Neural crest cell (in vitro differentiated cells): ENCODE measurements around the gene SUPT4H1. TPM values are rescaled to one million over a fixed set of nuclear protein-coding genes. Genes with fewer than 3 reads are reported as not detected.

Source experiments
- DNase-seq: peaks from one replicate; pipeline ENCODE4 v3.0.0; 2021; ENCODE audit warnings: low read depth, mixed read lengths, low spot score
- H3K27ac Mint-ChIP-seq: one replicate; pipeline ENCODE4 v1.8.0; 2021; ENCODE audit warnings: mild to moderate bottlenecking, mixed read lengths; ENCODE audit not compliant: unreplicated experiment
- H3K27me3 Mint-ChIP-seq: 2 replicates; pipeline ENCODE4 v1.8.0; 2021; ENCODE audit warnings: low read depth, mild to moderate bottlenecking, mixed read lengths
- H3K36me3 Mint-ChIP-seq: 2 replicates; pipeline ENCODE4 v1.8.0; 2021; ENCODE audit warnings: low read depth, mild to moderate bottlenecking, mixed read lengths
- H3K4me1 Mint-ChIP-seq: 2 replicates; pipeline ENCODE4 v1.8.0; 2021; ENCODE audit warnings: mixed read lengths
- H3K4me3 Mint-ChIP-seq: one replicate; pipeline ENCODE4 v1.8.0; 2021; ENCODE audit warnings: mild to moderate bottlenecking, mixed read lengths
- H3K9me3 Mint-ChIP-seq: 2 replicates; pipeline ENCODE4 v1.8.0; 2021; ENCODE audit warnings: mixed read lengths
- CTCF ChIP-seq: fragments of 200-600 bp; sonication (generic); conservative IDR thresholded peaks from 2 replicates; pipeline ENCODE4 v1.5.0; 2021; ENCODE audit warnings: antibody characterized with exemption, mild to moderate bottlenecking
- total RNA-seq: library from RNA; stranded (reverse); gene quantifications from 2 replicates; pipeline ENCODE4 v1.2.1, GENCODE V29; 2021

Gene SUPT4H1
- total RNA-seq, 1 donor from 2014 or later: 83.8 TPM

DNA sequence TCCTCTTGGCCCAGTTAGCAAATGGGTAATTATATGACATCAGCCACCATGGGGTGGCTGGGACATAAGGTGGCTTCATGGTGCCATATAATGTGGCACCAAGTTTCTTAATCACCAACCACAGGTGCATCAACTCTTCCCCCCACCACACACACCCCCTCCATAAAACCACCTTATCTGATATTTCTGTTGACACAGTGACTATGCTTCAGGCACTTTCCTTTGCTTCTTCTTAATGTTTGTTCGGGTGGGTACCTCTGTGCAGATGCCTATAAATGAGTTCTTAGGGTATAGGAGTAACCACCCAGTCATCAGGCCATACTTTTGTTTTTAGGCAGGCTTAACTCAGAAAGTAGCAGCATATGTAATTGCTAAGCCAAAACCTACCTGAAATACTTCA is 35.8 kb upstream of the SUPT4H1 start:
- Mint-ChIP-seq H3K4me3 (no peak overlapping the region), H3K9me3 (no peaks in the 10 kb centered on the region), H3K36me3 (no peaks in the 10 kb centered on the region), H3K4me1 (peaks cover 26% of the 10 kb centered on the region), H3K27ac (no peak overlapping the region), H3K27me3 (no peaks in the 10 kb centered on the region)
- TF ChIP-seq CTCF: no peak
- DNase-seq: no peak

DNA sequence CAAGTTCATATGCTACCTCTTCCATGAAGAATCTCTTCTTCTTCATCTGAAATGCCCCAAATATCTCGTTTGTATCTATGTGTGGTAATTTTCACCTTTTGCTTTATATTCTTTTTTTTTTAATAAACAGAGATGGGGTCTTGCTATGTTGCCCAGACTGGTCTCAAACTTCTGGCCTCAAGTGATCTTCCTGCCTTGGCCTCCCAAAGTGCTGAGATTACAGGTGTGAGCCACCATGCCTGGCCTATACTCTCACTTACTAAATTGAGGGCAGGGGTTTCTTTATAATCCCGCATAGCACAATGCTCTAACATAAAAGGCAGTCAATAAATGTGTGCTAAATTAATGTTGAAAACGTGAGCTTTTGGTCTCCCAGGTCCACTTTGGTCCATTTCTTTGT is 34.7 kb upstream of the SUPT4H1 start:
- Mint-ChIP-seq H3K36me3 (no peaks in the 10 kb centered on the region), H3K27ac (no peak overlapping the region), H3K27me3 (no peaks in the 10 kb centered on the region), H3K4me3 (no peak overlapping the region), H3K9me3 (no peaks in the 10 kb centered on the region), H3K4me1 (peaks cover 35% of the 10 kb centered on the region)
- no peak for TF ChIP-seq CTCF
- no peak for DNase-seq

DNA sequence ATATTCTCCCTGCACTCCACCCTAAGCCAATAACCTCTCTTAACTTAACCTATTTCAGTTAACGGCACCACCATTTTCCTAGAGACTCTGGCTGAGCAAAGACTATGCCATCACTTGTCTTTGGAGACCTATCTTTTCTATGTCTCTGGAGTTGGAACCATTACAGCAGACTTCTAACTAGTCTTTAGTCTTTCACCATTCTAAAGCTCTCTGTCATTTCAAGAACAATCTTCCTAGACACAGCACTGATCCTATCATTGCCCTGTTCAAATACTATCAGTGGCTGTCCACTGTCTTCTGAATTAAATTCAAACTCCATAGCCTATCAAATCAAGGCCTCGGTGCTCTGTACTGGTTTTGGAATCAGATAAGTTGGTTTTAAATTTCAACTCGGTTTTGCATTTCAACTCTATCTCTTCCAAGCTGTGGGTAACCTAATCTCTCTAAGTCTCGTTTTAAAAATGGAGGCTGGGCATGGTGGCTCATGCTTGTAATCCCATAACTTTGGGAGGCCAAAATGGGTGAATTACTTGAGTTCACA is 33.4 kb upstream of the SUPT4H1 start:
- no peak overlapping the region for H3K27ac Mint-ChIP-seq
- no peaks in the 10 kb centered on the region for H3K9me3 Mint-ChIP-seq

DNA sequence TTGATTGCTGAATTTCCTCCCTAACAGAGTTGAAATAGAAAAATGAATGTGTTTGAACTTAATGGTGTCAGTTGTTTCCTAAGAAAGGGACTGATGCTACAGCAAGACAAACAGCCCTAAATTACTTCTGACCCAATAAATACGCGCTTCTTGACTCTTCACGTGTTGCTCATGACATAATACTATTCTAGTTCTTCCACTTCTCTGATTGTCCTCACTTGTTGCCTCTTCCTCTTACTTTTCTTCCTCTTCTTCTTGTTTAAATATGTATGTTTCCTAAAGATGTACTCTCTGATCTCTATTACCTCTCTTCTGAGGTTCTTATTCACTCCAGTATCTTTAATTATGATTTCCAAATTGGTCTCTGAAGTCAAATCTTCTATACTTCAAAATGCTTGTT is 32.9 kb upstream of the SUPT4H1 start:
- H3K36me3 Mint-ChIP-seq: no peaks in the 10 kb centered on the region
- no peak for DNase-seq
- peaks cover 39% of the 10 kb centered on the region for H3K4me1 Mint-ChIP-seq
- H3K9me3 Mint-ChIP-seq: no peaks in the 10 kb centered on the region
- H3K27me3 Mint-ChIP-seq: no peaks in the 10 kb centered on the region
- no peak overlapping the region for H3K4me3 Mint-ChIP-seq
- no peak for TF ChIP-seq CTCF
- no peak overlapping the region for H3K27ac Mint-ChIP-seq

More for the DNA sequence above, 33.4 kb upstream of the SUPT4H1 start:
- Mint-ChIP-seq H3K36me3 (no peaks in the 10 kb centered on the region), H3K27me3 (no peaks in the 10 kb centered on the region), H3K4me3 (no peak overlapping the region), H3K4me1 (peaks cover 39% of the 10 kb centered on the region)
- no peak for TF ChIP-seq CTCF
- DNase-seq: no peak

DNA sequence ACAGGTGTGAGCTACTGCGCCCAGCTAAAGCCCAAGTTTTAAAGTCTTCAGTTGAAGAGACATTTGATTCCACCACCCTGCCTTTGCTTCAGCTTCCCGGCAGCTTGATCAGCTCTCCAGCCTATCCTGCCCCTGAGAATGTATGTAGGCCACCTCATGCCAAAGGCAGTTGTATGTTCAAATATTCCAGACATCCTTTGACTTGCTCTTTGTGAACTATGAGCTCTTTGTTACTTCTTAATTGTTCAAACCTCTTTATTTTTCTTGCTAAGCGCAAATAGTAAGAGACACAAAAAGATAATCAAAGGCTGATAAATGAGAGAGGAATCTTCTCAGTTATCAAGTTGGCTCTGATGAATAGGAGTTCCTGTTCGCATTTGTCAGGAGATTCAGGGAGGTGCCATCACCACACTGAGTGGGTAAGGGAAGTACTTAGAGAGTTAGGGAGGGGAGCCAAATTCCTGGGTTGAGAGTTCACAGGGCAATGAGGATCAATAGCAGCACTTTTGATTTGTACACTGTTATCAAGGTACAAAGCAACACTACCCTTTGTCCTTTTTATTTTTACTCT is 32.0 kb upstream of the SUPT4H1 start:
- no peak overlapping the region for H3K27ac Mint-ChIP-seq
- no peaks in the 10 kb centered on the region for H3K9me3 Mint-ChIP-seq
- no peaks in the 10 kb centered on the region for H3K27me3 Mint-ChIP-seq
- H3K4me1 Mint-ChIP-seq: peaks cover 39% of the 10 kb centered on the region
- no peak overlapping the region for H3K4me3 Mint-ChIP-seq
- H3K36me3 Mint-ChIP-seq: no peaks in the 10 kb centered on the region
- no peak for TF ChIP-seq CTCF
- DNase-seq: no peak
